ENCODE measurements around the gene ITGAE. TPM values are rescaled to one million over a fixed set of nuclear protein-coding genes. Genes with fewer than 3 reads are reported as not detected.

Gene ITGAE
- total RNA-seq, 1 donor from 2014 or later, result 47.5 TPM

DNA sequence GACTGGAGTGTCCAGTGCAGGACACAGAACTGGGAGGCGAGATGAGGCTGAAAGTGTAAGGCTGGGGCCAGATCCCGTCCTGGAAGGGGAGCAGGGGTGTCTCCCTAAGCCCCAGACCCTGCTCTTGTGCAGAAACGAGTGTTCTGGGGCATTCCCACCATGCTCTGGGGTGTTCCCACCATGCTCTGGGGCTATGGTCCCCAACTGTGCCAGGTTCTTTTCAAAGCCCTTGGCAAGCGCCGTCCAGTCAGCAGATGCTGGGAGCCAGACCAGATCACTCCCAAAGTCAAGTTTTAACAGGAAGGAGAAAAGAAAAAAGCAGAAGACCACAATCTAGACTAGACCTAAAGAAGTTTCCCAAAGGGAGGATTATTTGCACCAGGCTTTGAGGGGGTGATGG lies 135.2 kb downstream of the ITGAE start:
- no peak overlapping the region for H3K27ac ChIP-seq
- Mint-ChIP-seq H3K27me3 (ENCODE audit: insufficient read depth, low read depth) (peaks cover 11% of the 10 kb centered on the region), H3K27ac (no peak overlapping the region), H3K9me3 (no peaks in the 10 kb centered on the region), H3K4me1 (peaks cover 34% of the 10 kb centered on the region), H3K36me3 (peaks cover 10% of the 10 kb centered on the region), H3K4me3 (peak overlapping the region; percentile 98)
- no peak overlapping the region for H3K4me2 ChIP-seq
- H2AFZ ChIP-seq (replicated peaks), result no peak overlapping the region
- TF ChIP-seq EZH2 (IDR thresholded peaks at IDR 0.05), result no peak
- no peak for TF ChIP-seq EZH2phosphoT487 (IDR thresholded peaks at IDR 0.05)
- no peak for TF ChIP-seq CTCF (IDR thresholded peaks at IDR 0.05)
- H3K4me3 ChIP-seq, result no peak overlapping the region
- H3K4me1 ChIP-seq, result no peaks in the 10 kb centered on the region
- H3F3A ChIP-seq (ENCODE audit: low read depth), result peaks cover 11% of the 10 kb centered on the region
- H3K9me3 ChIP-seq (ENCODE audit: low read depth), result no peaks in the 10 kb centered on the region
- peaks cover 39% of the 10 kb centered on the region for H3K79me2 ChIP-seq (ENCODE audit: low read depth)
- H4K20me1 ChIP-seq (ENCODE audit: low read depth), result peaks cover 25% of the 10 kb centered on the region
- H3K27me3 ChIP-seq, result no peaks in the 10 kb centered on the region
- H3K36me3 ChIP-seq, result no peaks in the 10 kb centered on the region
- DNase-seq (ENCODE audit: low spot score), result no peak
- H3K9ac ChIP-seq, result no peak overlapping the region

Other genes starting within 250 kb of the ITGAE start
- 1.5 and 1.9 TPM in 2 replicates for gene TRPV3, start 243.4 kb downstream of the ITGAE start, total RNA-seq (ENCODE audit: low replicate concordance)
- 4.0 and 4.2 TPM in 2 replicates for gene TRPV1, start 191.8 kb downstream of the ITGAE start, total RNA-seq (ENCODE audit: low replicate concordance)
- 23.4 and 33.4 TPM in 2 replicates for gene SHPK, start 164.9 kb downstream of the ITGAE start, total RNA-seq (ENCODE audit: low replicate concordance)
- gene CTNS, start 164.4 kb downstream of the ITGAE start, total RNA-seq (ENCODE audit: low replicate concordance), result 9.4 and 9.9 TPM in 2 replicates
- 27.3 and 56.7 TPM in 2 replicates for gene TAX1BP3, start 132.6 kb downstream of the ITGAE start, total RNA-seq (ENCODE audit: low replicate concordance)
- gene EMC6, start 132.4 kb downstream of the ITGAE start, total RNA-seq (ENCODE audit: low replicate concordance), result 20.0 and 53.1 TPM in 2 replicates
- 0.68 TPM in 1 of 2 replicates, not detected in the other for gene P2RX5, start 105.0 kb downstream of the ITGAE start, total RNA-seq (ENCODE audit: low replicate concordance)
- gene HASPIN, start 77.3 kb downstream of the ITGAE start, total RNA-seq (ENCODE audit: low replicate concordance), result 14.8 and 21.2 TPM in 2 replicates
- 55.7 and 72.4 TPM in 2 replicates for gene NCBP3, start 45.1 kb upstream of the ITGAE start, total RNA-seq (ENCODE audit: low replicate concordance)
- 2.9 and 6.4 TPM in 2 replicates for gene CAMKK1, start 91.9 kb upstream of the ITGAE start, total RNA-seq (ENCODE audit: low replicate concordance)
- not detected in 2 replicates for gene P2RX1, start 115.3 kb upstream of the ITGAE start, total RNA-seq (ENCODE audit: low replicate concordance)
- 0.65 and 2.8 TPM in 2 replicates for gene ATP2A3, start 163.2 kb upstream of the ITGAE start, total RNA-seq (ENCODE audit: low replicate concordance)